Adrenal gland (tissue), 12 donors: ENCODE measurements around the gene CAMK1D. TPM values are rescaled to one million over a fixed set of nuclear protein-coding genes. Genes with fewer than 3 reads are reported as not detected.

Experiments
- DNase-seq, 7 donors: peaks; one replicate each; pipeline ENCODE4 v3.0.0-alpha.2; 2019 to 2020
- H3K27ac ChIP-seq, 5 donors: fragments of 200-600 bp; sonication (generic) in 4 of 5; 1 replicate in 3 of 5; 2 replicates in 2 of 5; pipeline versions ENCODE4 v1.5.1 to v1.8.0; 2016 to 2020; ENCODE audit warnings: mild to moderate bottlenecking in 1 of 5
- H3K27me3 ChIP-seq: fragments of 200-600 bp; 2 replicates; pipeline ENCODE4 v1.8.0; 2021
- H3K36me3 ChIP-seq, 2 donors: fragments of 200-600 bp; replicated peaks in 1 of 2; 1 replicate in 1 of 2; 2 replicates in 1 of 2; pipeline versions ENCODE4 v1.5.1 to v1.8.0; 2018 to 2022
- H3K4me1 ChIP-seq, 2 donors: fragments of 200-600 bp; replicated peaks in 1 of 2; 1 replicate in 1 of 2; 2 replicates in 1 of 2; pipeline versions ENCODE4 v1.5.1 to v1.8.0; 2018 to 2021
- H3K4me3 ChIP-seq, 4 donors: fragments of 200-600 bp; sonication (generic) in 3 of 4; one replicate each; pipeline ENCODE4 v1.5.1; 2016 to 2018
- H3K9me3 ChIP-seq, 3 donors: fragments of 200-600 bp; sonication (generic) in 1 of 3; replicated peaks in 1 of 3; 1 replicate in 2 of 3; 2 replicates in 1 of 3; pipeline versions ENCODE4 v1.5.1 to v1.8.0; 2016 to 2021
- CTCF ChIP-seq, 6 experiments: fragments of 450-650 bp in 4 of 6; fragments of 200-600 bp in 2 of 6; sonication (generic) in 1 of 6; IDR thresholded peaks; 1 replicate in 5 of 6; 2 replicates in 1 of 6; pipeline versions ENCODE4 v1.5.1 to v1.8.0; 2016 to 2021; ENCODE audit warnings: antibody characterized with exemption in 6 of 6, mild to moderate bottlenecking in 2 of 6, moderate library complexity in 1 of 6
- POLR2A ChIP-seq, 2 donors: fragments of 450-650 bp; IDR thresholded peaks; one replicate each; pipeline ENCODE4 v1.6.1; 2017; ENCODE audit warnings: antibody characterized with exemption in 2 of 2, mild to moderate bottlenecking in 2 of 2, moderate library complexity in 1 of 2
- WGBS, 4 donors: extraction: QIAGEN DNeasy Blood & Tissue Kit in 2 of 4; methylation state at CpG; one replicate each; pipeline versions ENCODE4 v1.1.5 to v1.1.7; 2013 to 2017; 5-methylcytosine and 5-hydroxymethylcytosine counted together
- intact Hi-C, 2 donors: fragments of 100-400 bp; cut with DNase I; formaldehyde crosslinking; loops; one replicate each; pipeline versions ENCODE4 v1.14.1 to v1.15.0; 2022 to 2023
- polyA plus RNA-seq, 3 donors: library from polyadenylated mRNA; stranded (reverse); fragments of 200-250 nt in 2 of 3; fragments of 350-450 nt in 1 of 3; fragmentation: Illumina TruSeq in 1 of 3; extraction: RNeasy Lipid Tissue Mini Kit (QIAGEN cat#74804) in 1 of 3; gene quantifications; one replicate each; pipeline ENCODE4 v1.2.3, GENCODE V29; 2013 to 2014
- total RNA-seq, 9 donors: library from RNA; depleted of rRNA in 4 of 9; stranded (reverse); fragments of >200 nt in 4 of 9; fragments of 120-200 nt in 1 of 9; fragmentation: NEBNext Ultra II Directional in 1 of 9; extraction: Animal tissue kit (Norgen Biotek cat#: 25700) in 1 of 9; gene quantifications; one replicate each; pipeline versions ENCODE4 v1.1.0 to v1.2.4, GENCODE V29; 2013 to 2023
- donor health status: healthy with polysubstance abuse.
- donor health status: Bipolar disorder and iron deficiency.
- donor health status: DM: yes; HTN: yes; CAD: no.
- donor health status: DM: no; HTN: no; CAD: no.
- donor health status: DM: no; HTN: no; CAD: no.
- donor health status: DM: yes; HTN: yes; CAD: no.

The CAMK1D gene
- total and polyA plus RNA-seq, 12 donors = 2.3 to 9.4 (median 6.5) TPM

GRCh38 chr10:12484002-12484918 lies 134.9 kb downstream of the CAMK1D start:
- H3K9me3 ChIP-seq = no peaks in the 10 kb centered on the region
- 83 to 92% (median 89%) methylated on average over 23 to 24 of the region's 24 CpGs for WGBS, 4 donors
- H3K4me3 ChIP-seq = no peak overlapping the region
- TF ChIP-seq CTCF (IDR thresholded peaks at IDR 0.05) (no peak), POLR2A (IDR thresholded peaks at IDR 0.05) (no peak)
- H3K36me3 ChIP-seq = no peaks in the 10 kb centered on the region
- intact Hi-C loops = no loop called here
- DNase-seq = no peak
- H3K27ac ChIP-seq = no peak overlapping the region
- H3K27me3 ChIP-seq = no peaks in the 10 kb centered on the region
- no peaks in the 10 kb centered on the region for H3K4me1 ChIP-seq

- Histone ChIP-seq H3K4me1 (no peaks in the 10 kb centered on the region), H3K27ac (no peak overlapping the region), H3K27me3 (no peaks in the 10 kb centered on the region), H3K9me3 (no peaks in the 10 kb centered on the region), H3K4me3 (no peak overlapping the region), H3K36me3 (no peaks in the 10 kb centered on the region)
- WGBS, 4 donors = 77 to 80% (median 78%) methylated on average over 21 to 26 of the region's 26 CpGs
- intact Hi-C loops = no loop called here
- TF ChIP-seq CTCF (IDR thresholded peaks at IDR 0.05) (no peak), POLR2A (IDR thresholded peaks at IDR 0.05) (no peak)
- no peak for DNase-seq
These were observed 135.8 kb downstream of the CAMK1D start for GRCh38 chr10:12484941-12485805.

GRCh38 chr10:12487366-12487765 lies 138.0 kb downstream of the CAMK1D start:
- no peaks in the 10 kb centered on the region for H3K9me3 ChIP-seq
- no peak for DNase-seq
- H3K4me3 ChIP-seq = no peak overlapping the region
- no peaks in the 10 kb centered on the region for H3K27me3 ChIP-seq
- no peak overlapping the region for H3K27ac ChIP-seq
- intact Hi-C loops = no loop called here
- no peak for TF ChIP-seq CTCF (IDR thresholded peaks at IDR 0.05)
- TF ChIP-seq POLR2A (IDR thresholded peaks at IDR 0.05) = no peak
- H3K4me1 ChIP-seq = no peaks in the 10 kb centered on the region
- no peaks in the 10 kb centered on the region for H3K36me3 ChIP-seq
- WGBS, 4 donors = 60 to 88% (median 73%) methylated on average over 2 of the region's 2 CpGs

- Histone ChIP-seq H3K9me3 (no peaks in the 10 kb centered on the region), H3K4me3 (no peak overlapping the region), H3K36me3 (no peaks in the 10 kb centered on the region), H3K27me3 (no peaks in the 10 kb centered on the region), H3K27ac (no peak overlapping the region), H3K4me1 (no peaks in the 10 kb centered on the region)
- intact Hi-C loops = no loop called here
- no peak for DNase-seq
- TF ChIP-seq CTCF (IDR thresholded peaks at IDR 0.05) = no peak
- no peak for TF ChIP-seq POLR2A (IDR thresholded peaks at IDR 0.05)
- 95 to 98% (median 97%) methylated on average over 16 of the region's 16 CpGs for WGBS, 4 donors
These were observed 139.3 kb downstream of the CAMK1D start for GRCh38 chr10:12488626-12489025.
